GM10248 (cell line): ENCODE results near the gene POLR3E.

ENCODE experiments used
- CTCF ChIA-PET: fragments of 300-600 bp; sonication (Branson Sonifier 250); formaldehyde crosslinking; extraction: SDS; loops from one replicate; lab custom pipeline; 2021; ENCODE audit warnings: antibody characterized with exemption; lab: Yijun Ruan, JAX
- POLR2A ChIA-PET: fragments of 350-650 bp; sonication (Branson Sonifier 250); formaldehyde crosslinking; extraction: SDS; loops from one replicate; lab custom pipeline; 2020; ENCODE audit warnings: antibody characterized with exemption; lab: Yijun Ruan, JAX
- DNase-seq: peaks from one replicate; pipeline ENCODE4 v3.0.0; 2012; ENCODE audit errors: extremely low spot score
- CTCF ChIP-seq: IDR thresholded peaks from 2 replicates; pipeline ENCODE4 v1.5.1; 2012; ENCODE audit warnings: mild to moderate bottlenecking, low read depth; ENCODE audit errors: extremely low read depth, missing control alignments, control extremely low read depth

The POLR3E gene

GRCh38 chr16:22285080-22285479 lies 12.1 kb upstream of the POLR3E start:
- CTCF ChIA-PET: interaction anchor here (1.0 to 1.2 kb wide), 2 partner anchors 12 kb away, joined by 3 to 9 read pairs; partner anchors contain the start of gene POLR3E
- POLR2A ChIA-PET: no interaction called here
- no peak for DNase-seq
- no peak for TF ChIP-seq CTCF

- POLR2A ChIA-PET: no interaction called here
- no peak for TF ChIP-seq CTCF
- DNase-seq: no peak
- CTCF ChIA-PET: no interaction called here
These were observed 6.2 kb upstream of the POLR3E start for GRCh38 chr16:22291020-22291419.

GRCh38 chr16:22291860-22292318 lies 5.3 kb upstream of the POLR3E start:
- ChIA-PET POLR2A (no interaction called here), CTCF (no interaction called here)
- DNase-seq: no peak

GRCh38 chr16:22292320-22292719 lies 4.9 kb upstream of the POLR3E start:
- no peak for DNase-seq
- TF ChIP-seq CTCF: no peak
- ChIA-PET CTCF (no interaction called here), POLR2A (no interaction called here)

More at GRCh38 chr16:22291860-22292318, 5.3 kb upstream of the POLR3E start:
- no peak for TF ChIP-seq CTCF

- CTCF ChIA-PET: no interaction called here
These were observed 3.8 kb upstream of the POLR3E start for GRCh38 chr16:22293137-22294106.

More at GRCh38 chr16:22293137-22294106, 3.8 kb upstream of the POLR3E start:
- TF ChIP-seq CTCF: no peak
- DNase-seq: no peak
- POLR2A ChIA-PET: no interaction called here
